Upper lobe of left lung (tissue), 6 donors: ENCODE data around the gene CDKN2AIP. TPM values are rescaled to one million over a fixed set of nuclear protein-coding genes. Genes with fewer than 3 reads are reported as not detected.

Experiments
- ATAC-seq, 2 donors: fragments of 200-7000 bp; cut with Tn5 transposase; one replicate each; pipeline ENCODE4 v1.9.1; 2022; ENCODE audit warnings: mild to moderate bottlenecking in 2 of 2, moderate library complexity in 2 of 2; ENCODE audit not compliant: low FRiP score in 2 of 2
- DNase-seq, 2 donors: peaks; one replicate each; pipeline ENCODE4 v3.0.0-alpha.2; 2019 to 2020
- H3K27ac ChIP-seq, 4 donors: fragments of 200-600 bp; sonication (generic); one replicate each; pipeline ENCODE4 v1.5.1; 2016 to 2019
- H3K27me3 ChIP-seq, 4 donors: fragments of 200-600 bp; sonication (generic); one replicate each; pipeline ENCODE4 v1.5.1; 2017 to 2019
- H3K36me3 ChIP-seq, 4 donors: fragments of 200-600 bp; sonication (generic); one replicate each; pipeline ENCODE4 v1.5.1; 2016 to 2019
- H3K4me1 ChIP-seq, 4 donors: fragments of 200-600 bp; sonication (generic); one replicate each; pipeline ENCODE4 v1.5.1; 2018 to 2019
- H3K4me3 ChIP-seq, 4 donors: fragments of 200-600 bp; sonication (generic); one replicate each; pipeline ENCODE4 v1.5.1; 2017 to 2019; ENCODE audit warnings: mild to moderate bottlenecking in 2 of 4, moderate library complexity in 1 of 4
- H3K9me3 ChIP-seq, 4 donors: fragments of 200-600 bp; sonication (generic); one replicate each; pipeline ENCODE4 v1.5.1; 2018 to 2019
- EP300 ChIP-seq, 4 donors: sonication (generic); formaldehyde crosslinking; IDR thresholded peaks; one replicate each; pipeline ENCODE4 v1.5.1; 2017; ENCODE audit warnings: antibody characterized with exemption in 4 of 4, control low read depth in 2 of 4
- POLR2A ChIP-seq, 4 donors: fragments of 450-650 bp; IDR thresholded peaks; one replicate each; pipeline ENCODE4 v1.5.1; 2016 to 2017; ENCODE audit warnings: antibody characterized with exemption in 4 of 4, mild to moderate bottlenecking in 2 of 4
- POLR2AphosphoS5 ChIP-seq, 2 donors: sonication (generic); formaldehyde crosslinking; IDR thresholded peaks; one replicate each; pipeline ENCODE4 v1.5.1; 2017; ENCODE audit warnings: antibody characterized with exemption in 2 of 2
- WGBS, 2 donors: methylation state at CpG; one replicate each; pipeline ENCODE4 v1.1.5; 2017 to 2018; 5-methylcytosine and 5-hydroxymethylcytosine counted together
- total RNA-seq, 6 donors: library from RNA; depleted of rRNA in 4 of 6; stranded (reverse); fragments of >200 nt in 4 of 6; gene quantifications; one replicate each; pipeline versions ENCODE4 v1.1.0 to v1.2.1, GENCODE V29; 2016 to 2021
- TF ChIP-seq, protein P1 (sequence below), 6 experiments: fragments of 450-650 bp in 4 of 6; fragments of 200-600 bp in 2 of 6; sonication (generic) in 2 of 6; IDR thresholded peaks; one replicate each; pipeline ENCODE4 v1.5.1; 2016 to 2019; ENCODE audit warnings: antibody characterized with exemption in 6 of 6
- donor health status: DM: no; HTN: no; CAD: no; lungs with moderate emphysema.
- donor health status: DM: no; HTN: yes; CAD: no; lungs with severe emphysema.

Gene CDKN2AIP
- total RNA-seq, 6 donors from 2014 or later: 7.8 to 25.7 (median 15.6) TPM

GRCh38 chr4:183483997-183484396 is 39.6 kb downstream of the CDKN2AIP start:
- TF ChIP-seq, protein P1, sequence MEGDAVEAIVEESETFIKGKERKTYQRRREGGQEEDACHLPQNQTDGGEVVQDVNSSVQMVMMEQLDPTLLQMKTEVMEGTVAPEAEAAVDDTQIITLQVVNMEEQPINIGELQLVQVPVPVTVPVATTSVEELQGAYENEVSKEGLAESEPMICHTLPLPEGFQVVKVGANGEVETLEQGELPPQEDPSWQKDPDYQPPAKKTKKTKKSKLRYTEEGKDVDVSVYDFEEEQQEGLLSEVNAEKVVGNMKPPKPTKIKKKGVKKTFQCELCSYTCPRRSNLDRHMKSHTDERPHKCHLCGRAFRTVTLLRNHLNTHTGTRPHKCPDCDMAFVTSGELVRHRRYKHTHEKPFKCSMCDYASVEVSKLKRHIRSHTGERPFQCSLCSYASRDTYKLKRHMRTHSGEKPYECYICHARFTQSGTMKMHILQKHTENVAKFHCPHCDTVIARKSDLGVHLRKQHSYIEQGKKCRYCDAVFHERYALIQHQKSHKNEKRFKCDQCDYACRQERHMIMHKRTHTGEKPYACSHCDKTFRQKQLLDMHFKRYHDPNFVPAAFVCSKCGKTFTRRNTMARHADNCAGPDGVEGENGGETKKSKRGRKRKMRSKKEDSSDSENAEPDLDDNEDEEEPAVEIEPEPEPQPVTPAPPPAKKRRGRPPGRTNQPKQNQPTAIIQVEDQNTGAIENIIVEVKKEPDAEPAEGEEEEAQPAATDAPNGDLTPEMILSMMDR (IDR thresholded peaks at IDR 0.05): no peak
- no peak for TF ChIP-seq POLR2AphosphoS5 (IDR thresholded peaks at IDR 0.05)
- TF ChIP-seq POLR2A (IDR thresholded peaks at IDR 0.05): no peak
- TF ChIP-seq EP300 (IDR thresholded peaks at IDR 0.05): no peak
- Histone ChIP-seq H3K4me3 (no peak overlapping the region), H3K27ac (no peak overlapping the region), H3K4me1 (no peaks in the 10 kb centered on the region), H3K27me3 (no peaks in the 10 kb centered on the region), H3K9me3 (no peaks in the 10 kb centered on the region), H3K36me3 (no peaks in the 10 kb centered on the region)
- no peak for DNase-seq
- 90 to 91% methylated on average over 7 of the region's 7 CpGs for WGBS, 2 donors
- ATAC-seq: no peak

DNA sequence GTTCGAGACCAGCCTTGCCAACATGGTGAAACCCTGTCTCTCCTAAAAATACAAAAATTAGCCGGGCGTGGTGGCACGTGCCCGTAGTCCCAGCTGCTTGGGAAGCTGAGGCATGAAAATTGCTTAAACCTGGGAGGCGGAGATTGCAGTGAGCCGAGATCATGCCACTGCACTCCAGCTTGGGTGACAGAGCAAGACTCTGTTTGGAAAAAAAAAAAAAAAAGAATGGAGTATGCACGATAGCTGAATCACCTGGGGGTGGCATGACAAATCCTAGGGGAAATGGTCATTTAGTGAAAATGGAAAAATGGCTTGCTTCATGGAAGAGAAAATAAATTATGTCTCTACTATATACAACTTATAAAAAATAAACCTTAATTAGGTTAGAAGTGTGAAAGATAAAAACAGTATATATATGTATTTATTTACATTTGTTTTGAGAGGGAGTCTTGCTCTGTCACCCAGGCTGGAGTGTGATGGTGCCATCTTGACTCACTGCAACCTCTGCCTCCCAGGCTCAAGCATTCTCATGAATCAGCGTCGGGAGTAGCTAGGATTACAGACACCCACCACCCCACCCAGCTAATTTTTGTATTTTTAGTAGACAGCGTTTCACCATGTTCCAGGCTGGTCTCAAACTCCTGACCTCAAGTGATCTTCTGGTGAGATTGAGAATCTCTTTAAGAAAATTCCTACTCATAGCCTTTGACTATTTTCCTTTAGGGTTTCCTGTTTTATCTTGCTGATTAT is 41.1 kb downstream of the CDKN2AIP start:
- DNase-seq: no peak
- no peaks in the 10 kb centered on the region for H3K36me3 ChIP-seq
- H3K27me3 ChIP-seq: no peaks in the 10 kb centered on the region
- H3K4me1 ChIP-seq: no peaks in the 10 kb centered on the region
- TF ChIP-seq POLR2A (IDR thresholded peaks at IDR 0.05): no peak
- no peak for TF ChIP-seq POLR2AphosphoS5 (IDR thresholded peaks at IDR 0.05)
- TF ChIP-seq EP300 (IDR thresholded peaks at IDR 0.05): no peak
- TF ChIP-seq, protein P1 (IDR thresholded peaks at IDR 0.05): no peak
- 80 to 82% methylated on average over 11 of the region's 11 CpGs for WGBS, 2 donors
- no peak overlapping the region for H3K27ac ChIP-seq
- H3K4me3 ChIP-seq: no peak overlapping the region
- no peak for ATAC-seq
- H3K9me3 ChIP-seq: no peaks in the 10 kb centered on the region

- Histone ChIP-seq H3K27ac (no peak overlapping the region), H3K4me3 (no peak overlapping the region), H3K4me1 (no peaks in the 10 kb centered on the region), H3K9me3 (no peaks in the 10 kb centered on the region), H3K27me3 (no peaks in the 10 kb centered on the region), H3K36me3 (no peaks in the 10 kb centered on the region)
- WGBS, 2 donors: 89 to 93% methylated on average over 3 of the region's 3 CpGs
- no peak for TF ChIP-seq POLR2AphosphoS5 (IDR thresholded peaks at IDR 0.05)
- TF ChIP-seq, protein P1 (IDR thresholded peaks at IDR 0.05): no peak
- no peak for TF ChIP-seq POLR2A (IDR thresholded peaks at IDR 0.05)
- TF ChIP-seq EP300 (IDR thresholded peaks at IDR 0.05): no peak
- no peak for DNase-seq
- no peak for ATAC-seq
Observed at GRCh38 chr4:183492791-183493222, 48.4 kb downstream of the CDKN2AIP start.

- Histone ChIP-seq H3K27me3 (no peaks in the 10 kb centered on the region), H3K9me3 (no peaks in the 10 kb centered on the region), H3K4me1 (no peaks in the 10 kb centered on the region), H3K27ac (no peak overlapping the region), H3K36me3 (no peaks in the 10 kb centered on the region), H3K4me3 (no peak overlapping the region)
- DNase-seq (no peak), ATAC-seq (no peak)
- 89 to 91% methylated on average over 3 of the region's 3 CpGs for WGBS, 2 donors
- TF ChIP-seq POLR2A (IDR thresholded peaks at IDR 0.05) (no peak), EP300 (IDR thresholded peaks at IDR 0.05) (no peak), POLR2AphosphoS5 (IDR thresholded peaks at IDR 0.05) (no peak)
- TF ChIP-seq, protein P1 (IDR thresholded peaks at IDR 0.05): no peak
Observed at GRCh38 chr4:183493246-183493645, 48.8 kb downstream of the CDKN2AIP start.

DNA sequence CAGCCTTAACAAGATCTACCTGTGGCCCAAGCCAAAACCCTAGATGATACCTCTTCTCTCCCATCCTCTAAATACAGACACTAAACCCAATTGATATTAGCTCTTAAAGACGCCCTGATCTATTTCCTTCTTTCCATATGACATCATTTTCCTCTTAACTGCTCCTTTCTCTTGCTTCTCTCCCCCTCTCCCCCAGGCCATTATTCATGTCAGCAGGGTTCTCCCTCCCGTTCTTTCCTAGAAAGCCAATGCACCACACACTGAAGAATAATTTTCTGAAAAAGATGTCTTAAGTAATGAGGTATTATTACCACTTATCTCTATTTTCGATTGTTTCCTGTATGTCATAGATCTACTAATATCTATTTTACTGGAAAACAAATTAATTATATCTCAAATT is 50.7 kb downstream of the CDKN2AIP start:
- no peak for ATAC-seq
- WGBS, 2 donors: 87 to 91% methylated on average over 3 of the region's 3 CpGs
- H3K9me3 ChIP-seq: no peaks in the 10 kb centered on the region

More for the DNA sequence above, 50.7 kb downstream of the CDKN2AIP start:
- TF ChIP-seq POLR2AphosphoS5 (IDR thresholded peaks at IDR 0.05) (no peak), EP300 (IDR thresholded peaks at IDR 0.05) (no peak), POLR2A (IDR thresholded peaks at IDR 0.05) (no peak)
- TF ChIP-seq, protein P1 (IDR thresholded peaks at IDR 0.05): no peak
- no peaks in the 10 kb centered on the region for H3K27me3 ChIP-seq
- peaks cover 0 to 10% (median 6%) of the 10 kb centered on the region in 4 donors for H3K4me1 ChIP-seq
- H3K27ac ChIP-seq: no peak overlapping the region
- no peak for DNase-seq
- no peaks in the 10 kb centered on the region for H3K36me3 ChIP-seq
- no peak overlapping the region for H3K4me3 ChIP-seq
